SJCRH30 (cell line): ENCODE measurements around the gene DNAJC1. TPM values are rescaled to one million over a fixed set of nuclear protein-coding genes. Genes with fewer than 3 reads are reported as not detected.

Experiments used
- DNase-seq, 2 experiments: peaks; one replicate each; pipeline ENCODE4 v3.0.0-alpha.2; 2015 to 2020
- H3K27ac ChIP-seq: fragments of 250-450 bp; sonication (Bioruptor Pico); 2 replicates; pipeline ENCODE4 v1.5.1; 2020; ENCODE audit warnings: mild to moderate bottlenecking, moderate library complexity
- H3K27me3 ChIP-seq: fragments of 250-450 bp; sonication (Bioruptor Pico); 2 replicates; pipeline ENCODE4 v1.5.1; 2020; ENCODE audit warnings: mild to moderate bottlenecking, moderate library complexity
- H3K36me3 ChIP-seq: fragments of 250-450 bp; sonication (Bioruptor Pico); 2 replicates; pipeline ENCODE4 v1.5.1; 2020; ENCODE audit warnings: mild to moderate bottlenecking, moderate library complexity
- H3K4me1 ChIP-seq: fragments of 250-450 bp; sonication (Bioruptor Pico); 2 replicates; pipeline ENCODE4 v1.5.1; 2020; ENCODE audit warnings: mild to moderate bottlenecking, moderate library complexity
- H3K4me3 ChIP-seq: fragments of 250-450 bp; sonication (Bioruptor Pico); 2 replicates; pipeline ENCODE4 v1.5.1; 2020; ENCODE audit warnings: mild to moderate bottlenecking, moderate library complexity
- H3K9me3 ChIP-seq: fragments of 250-450 bp; sonication (Bioruptor Pico); replicated peaks from 2 replicates; pipeline ENCODE4 v1.5.1; 2020; ENCODE audit warnings: mild to moderate bottlenecking, moderate library complexity
- total RNA-seq: library from RNA; depleted of rRNA; stranded (reverse); fragments of >200 nt; shearing (Covaris generic); gene quantifications from 2 replicates; pipeline ENCODE4 v1.2.3, GENCODE V29; 2014

DNAJC1 gene
- total RNA-seq, 1 experiment from 2014 or later: 11.4 TPM

GRCh38 chr10:21751341-21752310 lies 251.9 kb downstream of the DNAJC1 start:
- no peak overlapping the region for H3K27ac ChIP-seq
- no peaks in the 10 kb centered on the region; the same call in 1 of the 2 replicates for H3K4me1 ChIP-seq
- H3K9me3 ChIP-seq: no peaks in the 10 kb centered on the region
- DNase-seq: no peak
- no peaks in the 10 kb centered on the region for H3K36me3 ChIP-seq
- no peak overlapping the region for H3K4me3 ChIP-seq
- H3K27me3 ChIP-seq: no peaks in the 10 kb centered on the region

- DNase-seq: no peak
- Histone ChIP-seq H3K27ac (no peak overlapping the region), H3K4me1 (no peaks in the 10 kb centered on the region; the same call in 1 of the 2 replicates), H3K4me3 (no peak overlapping the region), H3K9me3 (no peaks in the 10 kb centered on the region), H3K27me3 (no peaks in the 10 kb centered on the region), H3K36me3 (no peaks in the 10 kb centered on the region)
Measured at GRCh38 chr10:21750424-21750823, 253.1 kb downstream of the DNAJC1 start.

GRCh38 chr10:21749788-21750187 lies 253.7 kb downstream of the DNAJC1 start:
- no peaks in the 10 kb centered on the region for H3K27me3 ChIP-seq
- DNase-seq: no peak
- no peak overlapping the region for H3K27ac ChIP-seq
- H3K4me1 ChIP-seq: no peaks in the 10 kb centered on the region; the same call in 1 of the 2 replicates
- no peaks in the 10 kb centered on the region for H3K36me3 ChIP-seq
- H3K9me3 ChIP-seq: no peaks in the 10 kb centered on the region
- no peak overlapping the region for H3K4me3 ChIP-seq

- no peak for DNase-seq
- Histone ChIP-seq H3K9me3 (no peaks in the 10 kb centered on the region), H3K36me3 (peaks cover 13% of the 10 kb centered on the region), H3K4me3 (no peak overlapping the region), H3K27me3 (no peaks in the 10 kb centered on the region), H3K4me1 (no peaks in the 10 kb centered on the region), H3K27ac (no peak overlapping the region)
Measured at GRCh38 chr10:21747809-21748208, 255.7 kb downstream of the DNAJC1 start.

- Histone ChIP-seq H3K36me3 (peaks cover 22% of the 10 kb centered on the region), H3K27me3 (no peaks in the 10 kb centered on the region), H3K4me3 (no peak overlapping the region), H3K27ac (no peak overlapping the region), H3K4me1 (no peaks in the 10 kb centered on the region), H3K9me3 (no peaks in the 10 kb centered on the region)
- no peak for DNase-seq
Measured at GRCh38 chr10:21746118-21746517, 257.4 kb downstream of the DNAJC1 start.

GRCh38 chr10:21744223-21744622 lies 259.3 kb downstream of the DNAJC1 start:
- no peaks in the 10 kb centered on the region for H3K4me1 ChIP-seq
- no peaks in the 10 kb centered on the region for H3K9me3 ChIP-seq
- no peak overlapping the region for H3K27ac ChIP-seq
- H3K36me3 ChIP-seq: peaks cover 30% of the 10 kb centered on the region
- DNase-seq: no peak
- no peak overlapping the region for H3K4me3 ChIP-seq
- no peaks in the 10 kb centered on the region for H3K27me3 ChIP-seq

- no peak overlapping the region for H3K27ac ChIP-seq
- no peaks in the 10 kb centered on the region for H3K4me1 ChIP-seq
- DNase-seq: no peak
- no peaks in the 10 kb centered on the region for H3K27me3 ChIP-seq
- no peak overlapping the region for H3K4me3 ChIP-seq
- H3K36me3 ChIP-seq: peaks cover 30% of the 10 kb centered on the region
- H3K9me3 ChIP-seq: no peaks in the 10 kb centered on the region
Measured at GRCh38 chr10:21742740-21743412, 260.7 kb downstream of the DNAJC1 start.

- H3K9me3 ChIP-seq: no peaks in the 10 kb centered on the region
- H3K27me3 ChIP-seq: no peaks in the 10 kb centered on the region
- no peak for DNase-seq
- peaks cover 34% of the 10 kb centered on the region for H3K36me3 ChIP-seq
- no peaks in the 10 kb centered on the region for H3K4me1 ChIP-seq
- no peak overlapping the region for H3K4me3 ChIP-seq
- H3K27ac ChIP-seq: no peak overlapping the region
Measured at GRCh38 chr10:21740989-21741388, 262.5 kb downstream of the DNAJC1 start.

- H3K36me3 ChIP-seq: peaks cover 28% of the 10 kb centered on the region
Measured at GRCh38 chr10:21737106-21737505, 266.4 kb downstream of the DNAJC1 start.

GRCh38 chr10:21733710-21734109 lies 269.8 kb downstream of the DNAJC1 start:
- H3K9me3 ChIP-seq: no peaks in the 10 kb centered on the region
- no peaks in the 10 kb centered on the region for H3K27me3 ChIP-seq
- no peak overlapping the region for H3K27ac ChIP-seq
- no peak overlapping the region for H3K4me3 ChIP-seq
- 0 out of 2 replicates have a peak, but pooled peaks cover 2% of the 10 kb centered on the region for H3K4me1 ChIP-seq
- peak in 1 of 2 experiments; percentile 17 for DNase-seq
- peaks cover 15% of the 10 kb centered on the region for H3K36me3 ChIP-seq

More at GRCh38 chr10:21737106-21737505, 266.4 kb downstream of the DNAJC1 start:
- Histone ChIP-seq H3K27ac (no peak overlapping the region), H3K4me3 (no peak overlapping the region), H3K9me3 (no peaks in the 10 kb centered on the region), H3K27me3 (no peaks in the 10 kb centered on the region), H3K4me1 (0 out of 2 replicates have a peak, but pooled peaks cover 2% of the 10 kb centered on the region)
- no peak for DNase-seq

- DNase-seq: peak; percentile 62 to 80
- H3K4me3 ChIP-seq: no peak overlapping the region
- H3K27ac ChIP-seq: no peak overlapping the region
- no peaks in the 10 kb centered on the region for H3K27me3 ChIP-seq
- H3K9me3 ChIP-seq: no peaks in the 10 kb centered on the region
- H3K4me1 ChIP-seq: peaks cover 6% of the 10 kb centered on the region; the same call in 1 of the 2 replicates
- peaks cover 23% of the 10 kb centered on the region for H3K36me3 ChIP-seq
Measured at GRCh38 chr10:21732067-21732772, 271.3 kb downstream of the DNAJC1 start.

- peak in 1 of 2 experiments; percentile 27 for DNase-seq
- H3K27me3 ChIP-seq: no peaks in the 10 kb centered on the region
- H3K4me1 ChIP-seq: peaks cover 28% of the 10 kb centered on the region
- no peak overlapping the region for H3K4me3 ChIP-seq
- H3K36me3 ChIP-seq: peaks cover 15% of the 10 kb centered on the region
- no peaks in the 10 kb centered on the region for H3K9me3 ChIP-seq
- H3K27ac ChIP-seq: no peak overlapping the region
Measured at GRCh38 chr10:21728618-21729017, 274.9 kb downstream of the DNAJC1 start.

- DNase-seq: peak in 1 of 2 experiments; percentile 33
- Histone ChIP-seq H3K36me3 (peaks cover 15% of the 10 kb centered on the region), H3K27ac (no peak overlapping the region), H3K27me3 (no peaks in the 10 kb centered on the region), H3K9me3 (no peaks in the 10 kb centered on the region), H3K4me3 (no peak overlapping the region), H3K4me1 (peaks cover 27% of the 10 kb centered on the region)
Measured at GRCh38 chr10:21727452-21728168, 275.9 kb downstream of the DNAJC1 start.

- no peak overlapping the region for H3K4me3 ChIP-seq
- H3K4me1 ChIP-seq: peaks cover 27% of the 10 kb centered on the region
- no peak for DNase-seq
- no peak overlapping the region for H3K27ac ChIP-seq
- no peaks in the 10 kb centered on the region for H3K9me3 ChIP-seq
- peaks cover 15% of the 10 kb centered on the region for H3K36me3 ChIP-seq
- H3K27me3 ChIP-seq: no peaks in the 10 kb centered on the region
Measured at GRCh38 chr10:21726601-21727225, 276.8 kb downstream of the DNAJC1 start.
